ENCODE data around the gene MYH6. TPM values are rescaled to one million over a fixed set of nuclear protein-coding genes. Genes with fewer than 3 reads are reported as not detected.

MYH6 gene
- total and polyA plus RNA-seq, 2 experiments from 2014 or later = 2,795 to 8,484 TPM

GRCh38 chr14:23434488-23435222 is 26.6 kb upstream of the MYH6 start:
- DNase-seq (ENCODE audit: low read depth in 1 of 2, low spot score in 1 of 2) = no peak

GRCh38 chr14:23433457-23433856 is 25.4 kb upstream of the MYH6 start:
- Histone ChIP-seq H3K4me3 (no peak overlapping the region), H3K4me1 (ENCODE audit: low read depth) (peaks cover 58% of the 10 kb centered on the region), H3K9me3 (ENCODE audit: low read depth) (no peaks in the 10 kb centered on the region), H3K27ac (peak overlapping the region; percentile 25), H3K36me3 (no peaks in the 10 kb centered on the region), H3K27me3 (no peaks in the 10 kb centered on the region)
- TF ChIP-seq, protein P1, sequence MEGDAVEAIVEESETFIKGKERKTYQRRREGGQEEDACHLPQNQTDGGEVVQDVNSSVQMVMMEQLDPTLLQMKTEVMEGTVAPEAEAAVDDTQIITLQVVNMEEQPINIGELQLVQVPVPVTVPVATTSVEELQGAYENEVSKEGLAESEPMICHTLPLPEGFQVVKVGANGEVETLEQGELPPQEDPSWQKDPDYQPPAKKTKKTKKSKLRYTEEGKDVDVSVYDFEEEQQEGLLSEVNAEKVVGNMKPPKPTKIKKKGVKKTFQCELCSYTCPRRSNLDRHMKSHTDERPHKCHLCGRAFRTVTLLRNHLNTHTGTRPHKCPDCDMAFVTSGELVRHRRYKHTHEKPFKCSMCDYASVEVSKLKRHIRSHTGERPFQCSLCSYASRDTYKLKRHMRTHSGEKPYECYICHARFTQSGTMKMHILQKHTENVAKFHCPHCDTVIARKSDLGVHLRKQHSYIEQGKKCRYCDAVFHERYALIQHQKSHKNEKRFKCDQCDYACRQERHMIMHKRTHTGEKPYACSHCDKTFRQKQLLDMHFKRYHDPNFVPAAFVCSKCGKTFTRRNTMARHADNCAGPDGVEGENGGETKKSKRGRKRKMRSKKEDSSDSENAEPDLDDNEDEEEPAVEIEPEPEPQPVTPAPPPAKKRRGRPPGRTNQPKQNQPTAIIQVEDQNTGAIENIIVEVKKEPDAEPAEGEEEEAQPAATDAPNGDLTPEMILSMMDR (IDR thresholded peaks at IDR 0.05; ENCODE audit: low read depth, low read length) = no peak
- DNase-seq (ENCODE audit: low read depth in 1 of 2, low spot score in 1 of 2) = no peak

More at GRCh38 chr14:23434488-23435222, 26.6 kb upstream of the MYH6 start:
- Histone ChIP-seq H3K36me3 (no peaks in the 10 kb centered on the region), H3K9me3 (ENCODE audit: low read depth) (no peaks in the 10 kb centered on the region), H3K4me3 (no peak overlapping the region), H3K27me3 (no peaks in the 10 kb centered on the region), H3K27ac (peak overlapping the region; percentile 100), H3K4me1 (ENCODE audit: low read depth) (peaks cover 70% of the 10 kb centered on the region)
- TF ChIP-seq, protein P1 (IDR thresholded peaks at IDR 0.05; ENCODE audit: low read depth, low read length) = no peak

DNA sequence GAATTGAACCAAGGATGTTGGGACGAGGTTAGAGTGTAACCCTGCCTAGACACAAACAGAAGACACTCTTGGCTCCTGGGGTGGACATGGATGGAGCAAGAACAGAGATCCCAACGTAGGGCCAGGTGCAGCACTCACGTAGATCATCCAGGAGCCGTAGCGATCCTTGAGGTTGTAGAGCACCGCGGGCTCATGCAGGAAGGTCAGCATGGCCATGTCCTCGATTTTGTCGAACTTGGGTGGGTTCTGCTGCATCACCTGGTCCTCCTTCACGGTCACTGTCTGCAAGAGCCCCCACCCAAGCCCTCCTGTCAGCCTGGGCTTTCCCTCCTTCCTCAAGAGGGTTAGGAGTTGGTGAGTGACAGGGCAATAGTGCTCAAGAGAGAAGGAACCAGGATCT is 24.9 kb upstream of the MYH6 start:
- peak overlapping the region; percentile 38 for H3K27ac ChIP-seq
- no peak overlapping the region for H3K4me3 ChIP-seq
- no peaks in the 10 kb centered on the region for H3K36me3 ChIP-seq
- H3K9me3 ChIP-seq (ENCODE audit: low read depth) = no peaks in the 10 kb centered on the region
- TF ChIP-seq, protein P1 (IDR thresholded peaks at IDR 0.05; ENCODE audit: low read depth, low read length) = no peak
- H3K4me1 ChIP-seq (ENCODE audit: low read depth) = peaks cover 56% of the 10 kb centered on the region
- H3K27me3 ChIP-seq = no peaks in the 10 kb centered on the region
- DNase-seq (ENCODE audit: low read depth in 1 of 2, low spot score in 1 of 2) = no peak

GRCh38 chr14:23432102-23432925 is 24.2 kb upstream of the MYH6 start:
- Histone ChIP-seq H3K4me3 (no peak overlapping the region), H3K36me3 (no peaks in the 10 kb centered on the region), H3K4me1 (ENCODE audit: low read depth) (peaks cover 49% of the 10 kb centered on the region), H3K9me3 (ENCODE audit: low read depth) (no peaks in the 10 kb centered on the region), H3K27me3 (no peaks in the 10 kb centered on the region), H3K27ac (peak overlapping the region; percentile 38)
- TF ChIP-seq, protein P1 (IDR thresholded peaks at IDR 0.05; ENCODE audit: low read depth, low read length) = no peak
- DNase-seq (ENCODE audit: low read depth in 1 of 2, low spot score in 1 of 2) = no peak

DNA sequence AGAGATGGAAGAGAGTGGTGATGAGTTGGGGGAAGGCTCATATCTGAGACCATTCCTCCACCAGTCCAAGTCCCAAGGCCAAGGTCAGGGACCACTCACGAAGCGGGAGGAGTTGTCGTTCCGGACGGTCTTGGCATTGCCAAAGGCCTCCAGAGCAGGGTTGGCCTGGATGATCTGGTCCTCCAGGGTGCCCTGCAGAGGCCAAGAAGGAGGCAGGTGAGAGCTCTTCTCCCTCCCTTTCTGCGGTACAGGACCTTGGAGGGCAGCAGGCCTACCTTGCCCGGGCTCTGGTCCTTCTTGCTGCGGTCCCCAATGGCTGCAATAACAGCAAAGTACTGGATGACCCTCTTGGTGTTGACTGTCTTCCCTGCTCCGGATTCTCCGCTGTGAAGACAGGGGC is 23.4 kb upstream of the MYH6 start:
- Histone ChIP-seq H3K27ac (no peak overlapping the region), H3K27me3 (no peaks in the 10 kb centered on the region), H3K4me3 (no peak overlapping the region), H3K36me3 (no peaks in the 10 kb centered on the region), H3K9me3 (ENCODE audit: low read depth) (no peaks in the 10 kb centered on the region), H3K4me1 (ENCODE audit: low read depth) (peaks cover 41% of the 10 kb centered on the region)
- DNase-seq (ENCODE audit: low read depth in 1 of 2, low spot score in 1 of 2) = no peak
- TF ChIP-seq, protein P1 (IDR thresholded peaks at IDR 0.05; ENCODE audit: low read depth, low read length) = no peak

Data from cardiac muscle cell (in vitro differentiated cells and primary cell).